Coronary artery (tissue), 2 donors: ENCODE data around the gene KRTAP19-2.
"Not testable (repeated sequence)": the region's sequence is repeated elsewhere in the genome, so short reads cannot be mapped to it uniquely, and the experiment has no call there.

Source experiments
- DNase-seq: peaks from one replicate; pipeline ENCODE4 v3.0.0-alpha.2; 2017; ENCODE audit warnings: low spot score
- H3K27ac ChIP-seq, 2 donors: fragments of 200-600 bp; sonication (generic); one replicate each; pipeline ENCODE4 v1.5.1; 2016 to 2019
- H3K4me3 ChIP-seq: fragments of 200-600 bp; sonication (generic); 2 replicates; pipeline ENCODE4 v1.5.1; 2016; ENCODE audit warnings: mild to moderate bottlenecking, moderate library complexity
- TF ChIP-seq, protein P1 (sequence below): fragments of 200-600 bp; sonication (generic); IDR thresholded peaks from one replicate; pipeline ENCODE4 v1.5.1; 2019; ENCODE audit warnings: antibody characterized with exemption

KRTAP19-2 gene, protein sequence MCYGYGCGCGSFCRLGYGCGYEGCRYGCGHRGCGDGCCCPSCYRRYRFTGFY

DNA sequence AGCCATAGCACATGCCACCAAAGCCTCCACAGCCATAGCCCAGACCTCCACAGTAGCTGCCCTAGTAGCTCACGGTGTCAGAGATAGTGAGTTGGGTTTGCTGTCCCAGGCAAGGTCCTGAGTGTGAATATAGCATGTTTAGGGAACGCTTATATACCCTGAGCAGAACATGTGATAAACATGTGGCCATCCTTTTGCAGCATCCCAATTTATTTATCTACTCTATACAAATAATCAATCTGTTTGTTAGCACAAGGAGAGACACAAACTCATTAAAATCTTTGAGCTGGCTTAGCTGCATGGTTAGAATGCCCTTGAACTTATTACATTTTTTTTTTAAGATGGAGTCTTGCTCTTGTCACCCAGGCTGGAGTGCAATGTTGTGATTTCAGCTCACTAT, at the start of gene KRTAP19-2:
KRTAP19-2 (minus strand) TSS at position 101 of the 400 bp plus-strand sequence; CDS start at position 13, 88 bp downstream.
- H3K27ac ChIP-seq = no peak within 1 kb of the TSS
- TF ChIP-seq, protein P1, sequence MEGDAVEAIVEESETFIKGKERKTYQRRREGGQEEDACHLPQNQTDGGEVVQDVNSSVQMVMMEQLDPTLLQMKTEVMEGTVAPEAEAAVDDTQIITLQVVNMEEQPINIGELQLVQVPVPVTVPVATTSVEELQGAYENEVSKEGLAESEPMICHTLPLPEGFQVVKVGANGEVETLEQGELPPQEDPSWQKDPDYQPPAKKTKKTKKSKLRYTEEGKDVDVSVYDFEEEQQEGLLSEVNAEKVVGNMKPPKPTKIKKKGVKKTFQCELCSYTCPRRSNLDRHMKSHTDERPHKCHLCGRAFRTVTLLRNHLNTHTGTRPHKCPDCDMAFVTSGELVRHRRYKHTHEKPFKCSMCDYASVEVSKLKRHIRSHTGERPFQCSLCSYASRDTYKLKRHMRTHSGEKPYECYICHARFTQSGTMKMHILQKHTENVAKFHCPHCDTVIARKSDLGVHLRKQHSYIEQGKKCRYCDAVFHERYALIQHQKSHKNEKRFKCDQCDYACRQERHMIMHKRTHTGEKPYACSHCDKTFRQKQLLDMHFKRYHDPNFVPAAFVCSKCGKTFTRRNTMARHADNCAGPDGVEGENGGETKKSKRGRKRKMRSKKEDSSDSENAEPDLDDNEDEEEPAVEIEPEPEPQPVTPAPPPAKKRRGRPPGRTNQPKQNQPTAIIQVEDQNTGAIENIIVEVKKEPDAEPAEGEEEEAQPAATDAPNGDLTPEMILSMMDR = no peak
- no peak for DNase-seq

DNA sequence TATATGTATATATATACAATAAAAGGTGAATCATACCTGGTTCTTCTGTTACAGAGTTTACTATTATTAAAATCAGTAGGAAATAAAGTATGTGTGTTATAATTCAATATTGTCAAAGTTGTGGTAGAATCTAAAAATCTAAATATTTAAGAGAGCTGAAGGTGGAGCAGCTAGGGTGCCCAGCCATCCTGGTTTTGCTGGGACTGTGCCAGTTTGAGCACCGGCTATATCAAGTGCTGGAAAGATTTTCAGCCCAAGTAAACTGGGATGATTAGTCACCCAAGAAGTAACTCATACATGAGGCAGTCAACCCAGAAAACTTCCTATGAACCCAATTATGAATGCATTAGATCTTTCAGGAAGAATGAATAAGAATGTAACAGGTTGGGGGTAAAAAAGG, 31.6 kb upstream of the KRTAP19-2 start:
- H3K4me3 ChIP-seq = no peak overlapping the region
- TF ChIP-seq, protein P1 = no peak
- H3K27ac ChIP-seq = no peak overlapping the region
- DNase-seq = no peak

More for the DNA sequence above, at the start of gene KRTAP19-2:
- no peak within 1 kb of the TSS for H3K4me3 ChIP-seq

DNA sequence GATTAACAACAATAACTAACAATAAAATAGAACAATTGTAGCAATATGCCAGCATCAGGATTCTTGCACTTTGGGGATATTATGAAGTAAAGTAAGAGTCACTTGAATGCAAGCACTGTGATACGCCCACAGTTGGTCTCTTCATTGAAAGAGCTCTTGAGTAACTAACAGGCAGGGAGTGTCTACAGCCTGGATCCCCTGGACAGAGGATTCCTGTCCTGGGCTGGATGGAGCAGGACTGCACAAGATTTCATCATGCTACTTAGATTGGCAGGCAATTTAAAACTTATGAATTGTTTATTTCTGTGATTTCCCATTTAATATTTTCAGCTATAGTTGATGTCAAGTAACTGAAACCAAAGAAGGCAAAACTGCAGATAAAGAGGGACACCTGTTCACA, 28.4 kb upstream of the KRTAP19-2 start:
- TF ChIP-seq, protein P1 = no peak
- Histone ChIP-seq H3K27ac (no peak overlapping the region), H3K4me3 (no peak overlapping the region)
- DNase-seq = no peak

DNA sequence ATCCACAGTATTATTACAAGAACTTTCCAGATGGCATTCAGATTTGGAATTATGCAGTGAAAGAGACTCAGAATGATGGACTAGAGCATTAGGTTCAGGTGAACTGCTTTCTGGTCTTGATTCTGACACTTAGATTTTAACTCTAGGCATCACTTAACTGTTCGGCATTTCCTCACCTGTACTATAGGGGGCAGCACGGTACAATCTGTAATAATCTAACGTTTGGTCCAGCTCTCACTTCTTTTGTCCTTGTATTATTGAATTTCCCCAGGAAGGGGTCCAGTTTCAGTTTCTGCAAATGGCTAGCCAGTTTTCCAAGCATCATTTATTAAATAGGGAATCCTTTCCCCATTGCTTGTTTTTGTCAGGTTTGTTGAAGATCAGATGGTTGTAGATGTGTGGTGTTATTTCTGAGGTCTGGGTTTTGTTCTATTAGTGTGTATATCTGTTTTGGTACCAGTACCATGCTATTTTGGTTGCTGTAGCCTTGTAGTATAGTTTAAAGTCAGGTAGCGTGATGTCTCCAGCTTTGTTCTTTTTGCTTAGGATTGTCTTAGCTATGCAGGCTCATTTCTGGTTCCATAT, 18.5 kb upstream of the KRTAP19-2 start:
- H3K27ac ChIP-seq, H3K4me3 ChIP-seq, DNase-seq: not testable (repeated sequence)

DNA sequence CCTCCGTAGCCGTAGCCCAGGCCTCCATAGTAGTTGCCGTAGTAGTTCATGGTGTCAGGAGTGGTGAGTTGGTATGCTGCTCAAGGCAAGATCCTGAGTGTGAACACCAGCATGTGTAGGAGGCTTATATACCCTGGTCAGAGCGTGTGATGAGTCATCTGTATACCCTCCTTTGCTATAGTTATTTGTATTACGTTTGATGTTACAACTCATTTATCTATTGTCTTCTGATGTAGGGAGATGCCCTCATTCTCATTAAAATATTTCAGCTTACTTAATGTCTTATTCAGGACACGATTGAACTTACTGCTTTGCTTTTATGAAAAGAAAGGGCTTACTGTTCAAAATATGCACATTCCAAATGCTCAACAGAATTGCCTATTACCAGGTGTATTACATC, 14.8 kb upstream of the KRTAP19-2 start, which contains the start of gene KRTAP19-5:
KRTAP19-5 (minus strand) TSS at position 101 of the 400 bp plus-strand sequence; CDS start at position 50, 51 bp downstream.
- TF ChIP-seq, protein P1 = no peak
- DNase-seq = no peak
- H3K27ac ChIP-seq = no peak within 1 kb of the TSS
- no peak within 1 kb of the TSS for H3K4me3 ChIP-seq

DNA sequence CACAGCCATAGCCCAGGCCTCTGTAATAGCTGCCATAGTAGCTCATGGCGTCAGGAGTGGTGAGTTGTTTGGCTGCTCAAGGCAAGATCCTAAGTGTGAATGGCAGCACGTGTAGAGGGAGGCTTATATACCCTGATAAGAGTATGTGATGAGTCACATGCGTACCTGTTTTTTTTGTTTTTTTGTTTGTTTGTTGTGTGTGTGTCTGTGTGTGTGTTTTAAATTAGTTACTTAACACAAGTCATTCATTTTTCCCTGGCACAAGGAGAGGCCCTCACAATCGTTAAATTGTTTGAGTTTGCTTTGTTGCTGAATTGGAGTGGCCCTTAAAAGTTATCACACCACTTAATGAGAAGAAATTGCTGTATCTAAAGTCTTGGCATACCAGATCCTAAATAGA, 9.8 kb upstream of the KRTAP19-2 start, which contains the start of gene KRTAP19-4:
KRTAP19-4 (minus strand) TSS at position 101 of the 400 bp plus-strand sequence; CDS start at position 46, 55 bp downstream.
- Histone ChIP-seq H3K27ac (no peak within 1 kb of the TSS), H3K4me3 (no peak within 1 kb of the TSS)
- DNase-seq = no peak
- TF ChIP-seq, protein P1 = no peak

DNA sequence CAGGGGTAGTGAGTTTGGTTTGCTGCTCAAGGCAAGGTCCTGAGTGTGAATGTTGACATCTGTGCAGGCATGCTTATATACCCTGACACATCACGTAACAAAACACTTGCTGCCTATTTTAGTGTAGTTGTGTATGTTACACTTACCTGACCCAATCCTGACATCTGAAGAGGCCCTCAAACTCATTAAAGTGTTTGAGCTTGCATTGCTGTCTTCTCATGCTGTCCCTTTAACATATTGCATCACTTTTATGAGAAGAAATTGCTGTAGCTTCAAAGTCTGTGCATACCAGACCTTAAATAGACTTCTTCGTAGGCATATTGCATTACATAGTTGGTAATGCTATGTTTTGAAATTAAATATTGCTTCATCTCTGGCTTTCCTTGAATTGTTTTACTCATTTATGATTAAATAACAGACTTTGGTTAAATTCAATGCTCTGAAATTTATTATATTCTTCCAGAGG, 4.8 kb upstream of the KRTAP19-2 start, which contains the start of gene KRTAP19-3:
KRTAP19-3 (minus strand) TSS at position 51 of the 466 bp plus-strand sequence. CDS start 56 bp downstream, outside the sequence.
- no peak for DNase-seq
- TF ChIP-seq, protein P1 = no peak
- Histone ChIP-seq H3K27ac (no peak within 1 kb of the TSS), H3K4me3 (no peak within 1 kb of the TSS)
